H1 (cell line): ENCODE results near the gene TMEM176B. TPM values are rescaled to one million over a fixed set of nuclear protein-coding genes. Genes with fewer than 3 reads are reported as not detected.

Source experiments
- BRCA1 ChIP-seq: IDR thresholded peaks from 2 replicates; pipeline ENCODE4 v1.6.1; 2012; ENCODE audit warnings: low read depth, low read length, improper control_type of control experiment
- CTBP2 ChIP-seq: IDR thresholded peaks from 2 replicates; pipeline ENCODE4 v1.7.0; 2011; ENCODE audit warnings: borderline replicate concordance, mild to moderate bottlenecking, moderate library complexity, mixed read lengths, low read length; ENCODE audit not compliant: insufficient read depth, insufficient read length
- KDM1A ChIP-seq: fragments of 200-600, 300-600 bp; sonication (generic); IDR thresholded peaks from 2 replicates; pipeline ENCODE4 v1.7.1; 2016; ENCODE audit warnings: mild to moderate bottlenecking, low read length, borderline replicate concordance
- POU5F1 ChIP-seq: IDR thresholded peaks from 2 replicates; pipeline ENCODE4 v1.6.1; 2011; ENCODE audit warnings: low read depth, mild to moderate bottlenecking, low read length, moderate library complexity
- SIRT6 ChIP-seq: IDR thresholded peaks from one replicate; pipeline ENCODE4 v1.7.1; 2012; ENCODE audit warnings: low read length, inconsistent platforms
- TCF12 ChIP-seq: IDR thresholded peaks from 2 replicates; pipeline ENCODE4 v1.6.1; 2011; ENCODE audit warnings: low read depth, mild to moderate bottlenecking, low read length
- polyA plus RNA-seq, 7 experiments: library from polyadenylated mRNA; depleted of rRNA in 3 of 7; stranded (reverse) in 5 of 7; unstranded in 2 of 7; fragments of >200 nt in 5 of 7; fragments of 200-250 nt in 2 of 7; gene quantifications; 1 replicate in 5 of 7; 2 replicates in 1 of 7; 4 replicates in 1 of 7; pipeline versions ENCODE4 v1.2.1 to v1.2.3, GENCODE V29; 2011 to 2013; ENCODE audit warnings: missing spikeins in 2 of 7, mixed read lengths in 2 of 7
- total RNA-seq: library from RNA; stranded (reverse); fragmentation: NEBNext Ultra II Directional; extraction: Animal tissue kit (Norgen Biotek cat#: 25700); gene quantifications from 2 replicates; pipeline ENCODE4 v1.2.1, GENCODE V29; 2021

Gene TMEM176B
- total and polyA plus RNA-seq, 2 of the 8 experiments (the other 6 are each of a cell fraction or from before 2014, with no cell fraction given), result 1.2 to 2.1 TPM

DNA sequence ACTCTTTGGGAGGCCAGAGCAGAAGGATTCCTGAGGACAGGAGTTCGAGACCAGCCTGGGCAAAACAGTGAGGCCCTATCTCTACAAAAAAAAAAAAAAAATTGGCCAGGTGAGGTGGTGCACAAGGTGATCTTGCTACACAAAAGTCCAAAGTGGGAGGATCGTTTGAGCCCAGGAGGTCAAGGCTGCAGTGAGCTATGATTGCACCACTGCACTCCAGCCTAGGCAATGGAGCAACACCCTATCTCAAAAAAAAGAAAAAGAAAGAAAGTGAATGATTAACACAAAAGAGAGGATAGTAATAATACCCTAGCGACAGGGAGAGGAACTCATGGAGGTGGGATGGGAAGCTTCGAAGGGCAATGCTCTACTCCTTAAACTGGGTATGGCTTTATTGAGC, 30.4 kb downstream of the TMEM176B start (continued):
- TF ChIP-seq KDM1A (no peak), BRCA1 (no peak), TCF12 (no peak), CTBP2 (no peak), SIRT6 (no peak), POU5F1 (no peak)
